ENCODE results near the gene INPP4B. TPM values are rescaled to one million over a fixed set of nuclear protein-coding genes. Genes with fewer than 3 reads are reported as not detected.
"Not testable (repeated sequence)": the region's sequence is repeated elsewhere in the genome, so short reads cannot be mapped to it uniquely, and the experiment has no call there.

The INPP4B gene
- total and polyA plus RNA-seq, 2 of the 4 experiments (the other 2 are of a cell fraction), result 1.8 to 14.0 TPM

DNA sequence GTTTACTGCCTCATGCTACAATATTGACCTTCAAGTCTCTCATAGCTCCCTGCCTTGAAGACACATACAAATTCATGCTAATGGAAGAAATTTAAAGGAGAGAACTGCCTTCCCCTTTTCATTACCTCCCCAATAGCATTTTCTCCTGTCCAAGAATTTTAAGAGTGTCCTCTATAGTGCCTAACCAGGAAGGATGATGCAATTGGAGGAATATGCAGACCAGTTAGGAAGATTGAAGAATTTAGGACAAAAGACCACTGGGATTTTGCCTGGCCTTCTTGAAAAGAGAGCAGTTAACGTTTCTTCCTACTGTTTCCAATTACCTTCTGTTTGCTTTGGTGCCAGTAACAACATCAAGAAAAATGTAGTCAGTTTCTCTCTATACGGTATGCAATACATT is 443.9 kb downstream of the INPP4B start:
- Histone ChIP-seq H3K18ac (ENCODE audit: low read depth, low read length) (peak overlapping the region; percentile 27; the same call in 1 of the 2 replicates), H3K27me3 (ENCODE audit: control insufficient read depth, insufficient read depth, low read length) (no peaks in the 10 kb centered on the region), H3K4me1 (ENCODE audit: control insufficient read depth, insufficient read depth, low read length) (peaks cover 12% of the 10 kb centered on the region), H3K79me1 (ENCODE audit: low read depth in 1 of 2, low read length in 2 of 2) (peaks cover 0 to 9% of the 10 kb centered on the region in 2 experiments; a peak in 1 of 4 replicates), H3K4ac (ENCODE audit: low read depth, low read length) (peak overlapping the region; percentile 56; the same call in 1 of the 2 replicates), H4K5ac (ENCODE audit: low read depth, low read length) (peak overlapping the region; percentile 36; the same call in 1 of the 2 replicates), H3K56ac (ENCODE audit: extremely low read depth, insufficient read depth, low read length) (no peak overlapping the region), H2AFZ (replicated peaks; ENCODE audit: low read length, poor library complexity) (no peak overlapping the region), H4K20me1 (ENCODE audit: insufficient read depth, low read length) (no peaks in the 10 kb centered on the region), H2BK20ac (ENCODE audit: low read depth, low read length) (peak overlapping the region; percentile 26), H4K91ac (ENCODE audit: insufficient read depth, low read depth, low read length) (peak overlapping the region; percentile 17; the same call in 1 of the 2 replicates), H2BK5ac (ENCODE audit: low read depth, low read length, poor library complexity, severe bottlenecking) (no peak overlapping the region), H2BK15ac (ENCODE audit: low read depth, low read length) (no peak overlapping the region), H3K9me1 (ENCODE audit: insufficient read depth, low read length) (no peaks in the 10 kb centered on the region), H3K4me3 (ENCODE audit: insufficient read depth, low read depth, low read length) (no peak overlapping the region), H3K4me2 (ENCODE audit: low read depth, low read length) (peak overlapping the region; percentile 13; the same call in 1 of the 2 replicates), H3K9ac (ENCODE audit: low read depth, low read length) (no peak overlapping the region), H3K36me3 (ENCODE audit: control insufficient read depth, insufficient read depth, low read length) (no peaks in the 10 kb centered on the region), H3K23ac (ENCODE audit: low read depth, low read length) (0 out of 2 replicates have a peak overlapping the region, but pooled peaks have one; percentile 23), H4K8ac (ENCODE audit: low read depth in 2 of 2, low read length in 2 of 2) (no peak overlapping the region; a peak in 2 of 4 replicates), H2AK9ac (replicated peaks; ENCODE audit: low read depth, low read length, poor library complexity) (no peak overlapping the region), H3K9me3 (ENCODE audit: control insufficient read depth, insufficient read depth, low read length) (no peaks in the 10 kb centered on the region), H2BK120ac (ENCODE audit: low read depth, low read length) (peak overlapping the region; percentile 20), H3K14ac (replicated peaks; ENCODE audit: low read depth, low read length) (peak overlapping the region; percentile 75), H3K27ac (ENCODE audit: insufficient read depth, low read length) (peak overlapping the region; percentile 50; the same call in 1 of the 2 replicates), H2AK5ac (ENCODE audit: low read depth, low read length) (no peak overlapping the region)
- ChIA-PET POLR2A (ENCODE audit: unreplicated experiment) (no interaction called here), CTCF (no interaction called here)
- no peak for ATAC-seq (ENCODE audit: low read depth)
- dilution Hi-C loops (cut with HindIII; ENCODE audit: low sequenced_read_pairs, unreplicated experiment), result no loop called here
- in situ Hi-C loops (cut with MboI; ENCODE audit: low sequenced_read_pairs), result no loop called here
- DNase-seq, result no peak
- no TSS peak for BruUV-seq (replicated peaks)
- WGBS, 2 experiments (ENCODE audit: extremely low coverage in 2 of 2, insufficient read length in 1 of 2), result no CpG with 5 or more reads among the region's 2 CpGs
- peak; percentile 58; the same call in 1 of the 2 replicates for TF ChIP-seq CEBPB (IDR thresholded peaks at IDR 0.05; ENCODE audit: low read depth, low read length)
- TF ChIP-seq NFE2L2 (IDR thresholded peaks at IDR 0.05; ENCODE audit: low read depth, low read length), result no peak
- intact Hi-C loops (cut with micrococcal nuclease), result no loop called here

GRCh38 chr4:142397364-142397991 is 448.6 kb downstream of the INPP4B start:
- H4K8ac ChIP-seq (ENCODE audit: low read depth in 2 of 2, low read length in 2 of 2), result peak overlapping the region in 1 of 2 experiments; percentile 64; a peak in 1 of 4 replicates
- ATAC-seq (ENCODE audit: low read depth); H2BK5ac ChIP-seq (ENCODE audit: low read depth, low read length, poor library complexity, severe bottlenecking); H4K91ac ChIP-seq (ENCODE audit: insufficient read depth, low read depth, low read length); CTCF ChIA-PET; H2AK5ac ChIP-seq (ENCODE audit: low read depth, low read length); H3K4me3 ChIP-seq (ENCODE audit: insufficient read depth, low read depth, low read length); intact Hi-C loops (cut with micrococcal nuclease); H3K23ac ChIP-seq (ENCODE audit: low read depth, low read length); H3K9ac ChIP-seq (ENCODE audit: low read depth, low read length); H3K9me3 ChIP-seq (ENCODE audit: control insufficient read depth, insufficient read depth, low read length); H2BK15ac ChIP-seq (ENCODE audit: low read depth, low read length); BruUV-seq (replicated peaks); H3K36me3 ChIP-seq (ENCODE audit: control insufficient read depth, insufficient read depth, low read length); H4K20me1 ChIP-seq (ENCODE audit: insufficient read depth, low read length); DNase-seq; H3K4me2 ChIP-seq (ENCODE audit: low read depth, low read length); H4K5ac ChIP-seq (ENCODE audit: low read depth, low read length); H3K27me3 ChIP-seq (ENCODE audit: control insufficient read depth, insufficient read depth, low read length); H3K56ac ChIP-seq (ENCODE audit: extremely low read depth, insufficient read depth, low read length); in situ Hi-C loops (cut with MboI; ENCODE audit: low sequenced_read_pairs); H2BK120ac ChIP-seq (ENCODE audit: low read depth, low read length); H3K27ac ChIP-seq (ENCODE audit: insufficient read depth, low read length); POLR2A ChIA-PET (ENCODE audit: unreplicated experiment); H2AK9ac ChIP-seq (replicated peaks; ENCODE audit: low read depth, low read length, poor library complexity); H2AFZ ChIP-seq (replicated peaks; ENCODE audit: low read length, poor library complexity); H3K18ac ChIP-seq (ENCODE audit: low read depth, low read length); H2BK20ac ChIP-seq (ENCODE audit: low read depth, low read length); H3K14ac ChIP-seq (replicated peaks; ENCODE audit: low read depth, low read length); H3K4me1 ChIP-seq (ENCODE audit: control insufficient read depth, insufficient read depth, low read length); H3K9me1 ChIP-seq (ENCODE audit: insufficient read depth, low read length); dilution Hi-C loops (cut with HindIII; ENCODE audit: low sequenced_read_pairs, unreplicated experiment); H3K4ac ChIP-seq (ENCODE audit: low read depth, low read length); H3K79me1 ChIP-seq (ENCODE audit: low read depth in 1 of 2, low read length in 2 of 2): not testable (repeated sequence)
- WGBS, 2 experiments (ENCODE audit: extremely low coverage in 2 of 2, insufficient read length in 1 of 2), result 94% methylated on average over 7 of the region's 16 CpGs; no CpG with 5 or more reads in 1 of the 2 experiments
